Panc1 (cell line): Measurements from ENCODE around the gene CCDC197.

Experiments used
- CTCF ChIP-seq: fragments of 450-650 bp; IDR thresholded peaks from 2 replicates; pipeline ENCODE4 v1.5.1; 2017; ENCODE audit warnings: mild to moderate bottlenecking
- POLR2AphosphoS5 ChIP-seq: IDR thresholded peaks from 2 replicates; pipeline ENCODE4 v1.6.1; 2012; ENCODE audit warnings: mild to moderate bottlenecking, low read depth, low read length, moderate library complexity
- TCF7L2 ChIP-seq: IDR thresholded peaks from 2 replicates; pipeline ENCODE4 v1.6.1; 2011; ENCODE audit warnings: mild to moderate bottlenecking, low read depth, low read length, inconsistent platforms

DNA sequence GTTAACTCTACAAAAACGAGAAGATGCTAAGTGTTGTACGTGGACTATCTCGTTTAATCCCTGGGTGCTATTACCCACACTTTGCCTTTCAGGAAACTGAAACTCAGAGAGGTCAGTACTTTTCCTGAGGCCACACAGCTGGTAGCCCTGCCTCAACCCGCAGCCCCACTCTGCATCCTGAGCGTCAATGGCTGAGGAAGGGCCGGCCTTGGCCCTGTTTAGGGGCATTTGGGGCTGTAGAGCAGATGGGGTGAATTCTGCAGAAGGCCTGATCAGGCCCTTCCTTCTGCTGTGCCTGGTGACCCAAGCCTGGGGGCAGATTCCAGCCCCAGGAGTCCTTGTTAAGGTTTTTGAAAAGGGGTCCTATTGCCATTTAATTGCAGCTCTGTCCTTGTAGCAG, 3.7 kb upstream of the CCDC197 start:
- TF ChIP-seq POLR2AphosphoS5 (no peak), CTCF (no peak), TCF7L2 (no peak)
